Measurements from ENCODE around the gene THBD. TPM values are rescaled to one million over a fixed set of nuclear protein-coding genes. Genes with fewer than 3 reads are reported as not detected.

Gene THBD
- 10 to 100 TPM; 48.1 to 60.3 (median 56.9) TPM for total RNA-seq

- 1 to 2% methylated on average over 34 to 70 of the region's 79 CpGs for WGBS, 2 donors
- H3K4me1 ChIP-seq: peaks cover 0 to 64% (median 6%) of the 10 kb centered on the region in 4 donors
- no peaks in the 10 kb centered on the region for H3K36me3 ChIP-seq
- H3K4me3 ChIP-seq: peak within 1 kb of the TSS; percentile 41 to 64 (median 52)
- TF ChIP-seq EP300 (IDR thresholded peaks at IDR 0.05): peak; percentile 37 to 90
- TF ChIP-seq POLR2A (IDR thresholded peaks at IDR 0.05): peak; percentile 29 to 70
- TF ChIP-seq CTCF (IDR thresholded peaks at IDR 0.05): peak in 1 of 5 experiments; percentile 9
- H3K27ac ChIP-seq: peak within 1 kb of the TSS; percentile 52 to 83 (median 76)
- H3K9me3 ChIP-seq: no peaks in the 10 kb centered on the region
- DNase-seq (ENCODE audit: low spot score in 2 of 2): peak; percentile 71 to 73
- H3K27me3 ChIP-seq: peaks cover 0 to 9% of the 10 kb centered on the region in 2 donors
Measured at GRCh38 chr20:23049201-23050075, at the start of gene THBD. TSS of gene THBD (minus strand) at chr20:23049672. CDS start at chr20:23049504, 168 bp downstream.

GRCh38 chr20:23097636-23098580 is 48.4 kb upstream of the THBD start:
- Histone ChIP-seq H3K27me3 (no peaks in the 10 kb centered on the region), H3K4me1 (peaks cover 0 to 11% (median 0%) of the 10 kb centered on the region in 4 donors), H3K36me3 (no peaks in the 10 kb centered on the region), H3K9me3 (no peaks in the 10 kb centered on the region), H3K27ac (no peak overlapping the region), H3K4me3 (no peak overlapping the region)
- DNase-seq (ENCODE audit: low spot score in 2 of 2): no peak
- TF ChIP-seq EP300 (IDR thresholded peaks at IDR 0.05): no peak
- TF ChIP-seq CTCF (IDR thresholded peaks at IDR 0.05): no peak
- no peak for TF ChIP-seq POLR2A (IDR thresholded peaks at IDR 0.05)
- WGBS, 2 donors: 67 to 69% methylated on average over 16 of the region's 16 CpGs

GRCh38 chr20:23096986-23097520 is 47.6 kb upstream of the THBD start:
- peaks cover 0 to 19% (median 0%) of the 10 kb centered on the region in 4 donors for H3K4me1 ChIP-seq
- no peaks in the 10 kb centered on the region for H3K9me3 ChIP-seq
- WGBS, 2 donors: 86 to 92% methylated on average over 11 of the region's 11 CpGs
- no peaks in the 10 kb centered on the region for H3K36me3 ChIP-seq
- DNase-seq (ENCODE audit: low spot score in 2 of 2): no peak
- TF ChIP-seq CTCF (IDR thresholded peaks at IDR 0.05) (no peak), POLR2A (IDR thresholded peaks at IDR 0.05) (no peak), EP300 (IDR thresholded peaks at IDR 0.05) (no peak)
- H3K27ac ChIP-seq: no peak overlapping the region
- H3K27me3 ChIP-seq: no peaks in the 10 kb centered on the region
- H3K4me3 ChIP-seq: no peak overlapping the region

- no peak overlapping the region for H3K27ac ChIP-seq
- H3K4me1 ChIP-seq: peaks cover 0 to 29% (median 0%) of the 10 kb centered on the region in 4 donors
- no peaks in the 10 kb centered on the region for H3K27me3 ChIP-seq
- 92% methylated on average over 3 of the region's 3 CpGs for WGBS, 2 donors
- H3K9me3 ChIP-seq: no peaks in the 10 kb centered on the region
- TF ChIP-seq POLR2A (IDR thresholded peaks at IDR 0.05) (no peak), CTCF (IDR thresholded peaks at IDR 0.05) (no peak), EP300 (IDR thresholded peaks at IDR 0.05) (no peak)
- no peak overlapping the region for H3K4me3 ChIP-seq
- no peaks in the 10 kb centered on the region for H3K36me3 ChIP-seq
- DNase-seq (ENCODE audit: low spot score in 2 of 2): no peak
Measured at GRCh38 chr20:23096097-23096496, 46.6 kb upstream of the THBD start.
